Stomach smooth muscle (tissue), 2 donors: ENCODE measurements around the gene HSPB6.

Source experiments
- H3K27ac ChIP-seq: one replicate; pipeline ENCODE4 v1.7.0; 2013; ENCODE audit warnings: mild to moderate bottlenecking, low read length, inconsistent platforms
- H3K27me3 ChIP-seq, 2 donors: one replicate each; pipeline ENCODE4 v1.7.0; 2013; ENCODE audit warnings: low read length in 2 of 2; ENCODE audit not compliant: insufficient read depth in 2 of 2, control insufficient read depth in 1 of 2
- H3K36me3 ChIP-seq, 2 donors: one replicate each; pipeline ENCODE4 v1.7.0; 2013; ENCODE audit warnings: low read length in 2 of 2; ENCODE audit not compliant: control insufficient read depth in 2 of 2, insufficient read depth in 2 of 2
- H3K4me1 ChIP-seq: one replicate; pipeline ENCODE4 v1.7.0; 2013; ENCODE audit warnings: low read length; ENCODE audit not compliant: control insufficient read depth, insufficient read depth
- H3K4me3 ChIP-seq, 2 donors: one replicate each; pipeline ENCODE4 v1.7.0; 2013; ENCODE audit warnings: low read length in 2 of 2
- H3K9ac ChIP-seq, 2 donors: one replicate each; pipeline ENCODE4 v1.7.0; 2013; ENCODE audit warnings: low read length in 2 of 2, mild to moderate bottlenecking in 1 of 2
- H3K9me3 ChIP-seq, 2 donors: one replicate each; pipeline ENCODE4 v1.7.0; 2013; ENCODE audit warnings: low read length in 2 of 2; ENCODE audit not compliant: control insufficient read depth in 2 of 2
- donor health status: healthy.
- donor health status: Pancreatic carcinoma.

The HSPB6 gene

GRCh38 chr19:35791814-35792279 lies 35.0 kb upstream of the HSPB6 start:
- Histone ChIP-seq H3K4me1 (no peaks in the 10 kb centered on the region), H3K27me3 (peaks cover 6% of the 10 kb centered on the region in 2 donors)

DNA sequence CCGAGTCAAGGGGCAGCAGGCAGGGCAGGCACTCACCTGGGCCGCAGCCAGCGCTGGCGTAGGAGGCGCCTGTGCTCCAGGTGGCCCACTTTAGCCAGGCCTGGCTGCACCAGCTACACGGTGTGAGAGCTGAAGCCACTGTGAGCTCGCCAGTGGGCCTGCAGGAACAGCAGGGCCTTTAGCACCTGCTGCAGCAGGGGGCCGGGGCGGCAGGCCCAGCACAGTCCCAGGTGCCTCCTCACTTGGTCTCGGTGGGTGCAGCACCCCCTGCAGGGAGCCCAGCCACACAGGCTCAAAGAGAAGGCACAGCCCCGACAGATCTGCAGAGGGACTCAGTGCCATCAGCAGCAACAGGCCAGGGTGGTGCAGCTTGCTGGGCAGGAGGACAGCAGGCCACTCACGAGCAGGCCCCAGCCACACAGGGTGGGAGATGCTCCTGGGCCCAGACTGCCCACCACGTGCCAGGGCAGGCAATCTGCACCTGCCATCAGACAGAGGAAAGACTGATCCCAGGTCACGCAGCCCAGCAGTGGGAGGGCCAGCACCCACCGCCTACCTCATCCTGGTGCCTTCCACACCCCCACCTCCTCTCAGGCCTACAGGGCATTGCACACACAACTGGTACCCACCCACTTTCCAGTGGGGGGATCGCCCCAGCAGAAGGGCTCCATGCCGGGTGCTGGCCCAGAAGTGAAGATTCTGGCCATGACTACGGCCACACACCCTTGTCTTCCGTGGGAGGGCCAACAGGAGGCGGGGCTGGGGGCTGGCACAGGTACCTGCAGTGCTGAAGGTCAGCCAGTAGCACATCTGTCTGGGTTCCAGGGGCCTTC lies 34.4 kb upstream of the HSPB6 start:
- H3K9me3 ChIP-seq, result no peaks in the 10 kb centered on the region
- no peak overlapping the region for H3K9ac ChIP-seq
- H3K36me3 ChIP-seq, result no peaks in the 10 kb centered on the region
- no peak overlapping the region for H3K4me3 ChIP-seq
- H3K27ac ChIP-seq, result no peak overlapping the region
- no peaks in the 10 kb centered on the region for H3K4me1 ChIP-seq
- H3K27me3 ChIP-seq, result peaks cover 0 to 2% of the 10 kb centered on the region in 2 donors

More at GRCh38 chr19:35791814-35792279, 35.0 kb upstream of the HSPB6 start:
- Histone ChIP-seq H3K9me3 (no peaks in the 10 kb centered on the region), H3K36me3 (no peaks in the 10 kb centered on the region), H3K9ac (no peak overlapping the region), H3K27ac (no peak overlapping the region), H3K4me3 (no peak overlapping the region)

DNA sequence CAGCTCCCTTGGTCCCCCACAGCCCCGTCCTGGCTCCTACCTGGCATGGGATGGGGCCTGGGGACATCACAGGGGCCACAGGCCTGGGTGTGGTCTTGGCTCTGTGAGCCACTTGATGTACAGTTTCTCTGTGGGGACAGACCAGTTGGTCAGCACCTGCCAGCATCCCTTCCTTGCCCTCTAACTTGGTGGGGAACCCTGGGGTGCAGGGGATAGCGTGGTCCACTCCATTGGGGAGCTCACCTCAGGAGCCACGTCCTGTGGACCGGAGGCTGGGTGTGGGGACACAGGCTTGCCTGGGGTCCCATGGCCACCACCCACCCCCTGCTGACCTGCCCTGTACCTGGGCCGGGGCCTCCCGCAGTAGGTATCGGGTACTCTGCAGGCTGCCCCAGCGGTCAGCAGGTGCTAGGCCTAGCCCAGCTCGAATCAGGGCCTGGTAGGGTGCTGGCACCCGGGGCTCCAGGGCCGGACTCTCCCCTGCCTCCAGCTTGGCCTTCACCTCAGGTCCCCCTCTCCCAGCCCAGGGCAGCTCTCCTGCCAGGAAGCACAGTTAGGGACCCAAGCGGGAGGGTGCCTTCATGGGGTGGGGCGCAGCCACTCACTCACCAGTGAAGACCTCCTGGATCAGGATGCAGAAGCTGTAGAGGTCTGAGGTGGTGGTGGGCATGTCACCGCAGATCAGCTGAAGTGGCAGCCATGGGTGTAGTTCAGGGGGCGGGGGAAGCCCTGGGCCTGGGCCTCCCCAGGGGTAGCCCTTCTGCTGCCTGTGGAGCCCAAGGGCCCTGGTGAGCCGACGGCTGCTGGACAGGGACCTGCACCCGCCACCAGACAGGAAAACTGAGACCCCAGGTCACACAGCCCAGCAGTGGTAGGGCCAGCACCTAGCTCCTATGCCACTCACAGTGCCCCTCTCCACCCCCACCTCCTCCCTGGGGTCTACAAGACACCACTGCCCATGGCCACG lies 33.4 kb upstream of the HSPB6 start:
- H3K9me3 ChIP-seq, result no peaks in the 10 kb centered on the region
- no peak overlapping the region for H3K27ac ChIP-seq
- H3K27me3 ChIP-seq, result peaks cover 0 to 2% of the 10 kb centered on the region in 2 donors
- H3K36me3 ChIP-seq, result no peaks in the 10 kb centered on the region
- H3K4me1 ChIP-seq, result no peaks in the 10 kb centered on the region
- H3K9ac ChIP-seq, result no peak overlapping the region
- H3K4me3 ChIP-seq, result no peak overlapping the region

DNA sequence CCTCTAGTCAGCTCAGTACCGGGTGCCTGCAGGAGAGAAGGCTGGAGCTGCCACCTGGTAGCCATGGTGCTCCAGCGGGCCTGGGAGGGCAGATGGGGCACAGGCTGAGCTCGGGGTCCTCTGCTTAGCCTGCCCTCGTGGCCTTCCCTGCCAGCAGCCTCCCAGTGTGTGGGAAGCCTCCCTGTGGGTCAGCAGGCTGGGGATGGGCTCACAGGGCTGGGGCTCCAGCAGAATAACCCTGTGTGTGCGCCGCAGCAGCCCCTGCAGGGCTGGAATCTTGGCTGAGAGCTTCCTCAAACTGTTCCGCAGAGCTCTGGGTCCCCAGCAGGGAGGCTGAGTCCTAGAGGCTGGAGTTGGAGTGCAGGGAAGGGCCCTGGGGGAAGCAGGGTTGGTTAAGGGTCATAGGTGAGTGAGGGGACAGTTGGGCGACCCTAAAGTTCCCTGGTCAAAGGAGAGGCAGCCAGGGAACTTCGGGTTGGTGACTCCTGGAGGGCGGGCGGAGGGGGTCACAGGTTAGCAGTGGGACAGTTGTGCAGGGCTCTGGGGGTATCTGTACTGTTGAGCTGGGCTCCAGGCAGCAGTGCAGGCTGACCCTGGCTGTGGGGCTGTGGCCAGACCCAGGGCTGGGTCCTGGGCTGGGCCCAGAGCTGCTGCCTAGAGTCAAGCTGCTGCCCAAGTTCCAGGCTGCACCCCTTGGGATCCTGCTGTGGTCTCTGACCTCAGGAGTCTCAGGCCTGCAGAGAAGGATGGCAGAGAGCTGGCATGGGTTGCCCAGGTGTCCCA lies 32.6 kb upstream of the HSPB6 start:
- no peaks in the 10 kb centered on the region for H3K36me3 ChIP-seq
- no peaks in the 10 kb centered on the region for H3K4me1 ChIP-seq
- no peaks in the 10 kb centered on the region for H3K9me3 ChIP-seq
- no peak overlapping the region for H3K9ac ChIP-seq
- peaks cover 0 to 2% of the 10 kb centered on the region in 2 donors for H3K27me3 ChIP-seq
- H3K4me3 ChIP-seq, result no peak overlapping the region
- H3K27ac ChIP-seq, result no peak overlapping the region

GRCh38 chr19:35788205-35788960 lies 31.6 kb upstream of the HSPB6 start:
- Histone ChIP-seq H3K27ac (no peak overlapping the region), H3K4me3 (no peak overlapping the region), H3K27me3 (peaks cover 0 to 2% of the 10 kb centered on the region in 2 donors), H3K9me3 (no peaks in the 10 kb centered on the region), H3K4me1 (no peaks in the 10 kb centered on the region), H3K36me3 (no peaks in the 10 kb centered on the region), H3K9ac (no peak overlapping the region)

DNA sequence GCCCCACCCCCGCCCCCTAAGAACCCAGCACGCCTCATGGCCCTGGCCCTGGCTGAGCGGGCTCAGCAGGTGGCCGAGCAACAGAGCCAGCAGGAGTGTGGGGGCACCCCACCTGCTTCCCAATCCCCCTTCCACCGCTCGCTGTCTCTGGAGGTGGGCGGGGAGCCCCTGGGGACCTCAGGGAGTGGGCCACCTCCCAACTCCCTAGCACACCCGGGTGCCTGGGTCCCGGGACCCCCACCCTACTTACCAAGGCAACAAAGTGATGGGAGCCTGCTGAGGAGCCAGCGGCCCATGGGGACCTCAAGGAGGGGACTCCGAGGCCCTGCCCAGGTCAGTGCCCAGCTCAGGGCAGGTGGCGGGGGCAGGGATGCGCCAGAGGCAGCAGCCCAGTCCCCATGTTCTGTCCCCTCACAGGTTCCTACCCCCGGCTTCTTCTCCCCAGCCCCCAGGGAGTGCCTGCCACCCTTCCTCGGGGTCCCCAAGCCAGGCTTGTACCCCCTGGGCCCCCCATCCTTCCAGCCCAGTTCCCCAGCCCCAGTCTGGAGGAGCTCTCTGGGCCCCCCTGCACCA lies 30.5 kb upstream of the HSPB6 start:
- Histone ChIP-seq H3K4me1 (no peaks in the 10 kb centered on the region), H3K9ac (no peak overlapping the region), H3K27ac (no peak overlapping the region), H3K36me3 (peaks cover 0 to 8% of the 10 kb centered on the region in 2 donors), H3K27me3 (no peaks in the 10 kb centered on the region), H3K9me3 (no peaks in the 10 kb centered on the region), H3K4me3 (no peak overlapping the region)

GRCh38 chr19:35786299-35787160 lies 29.7 kb upstream of the HSPB6 start:
- Histone ChIP-seq H3K4me3 (no peak overlapping the region), H3K9ac (no peak overlapping the region), H3K27ac (no peak overlapping the region), H3K36me3 (peaks cover 0 to 12% of the 10 kb centered on the region in 2 donors), H3K27me3 (no peaks in the 10 kb centered on the region), H3K4me1 (no peaks in the 10 kb centered on the region), H3K9me3 (no peaks in the 10 kb centered on the region)

DNA sequence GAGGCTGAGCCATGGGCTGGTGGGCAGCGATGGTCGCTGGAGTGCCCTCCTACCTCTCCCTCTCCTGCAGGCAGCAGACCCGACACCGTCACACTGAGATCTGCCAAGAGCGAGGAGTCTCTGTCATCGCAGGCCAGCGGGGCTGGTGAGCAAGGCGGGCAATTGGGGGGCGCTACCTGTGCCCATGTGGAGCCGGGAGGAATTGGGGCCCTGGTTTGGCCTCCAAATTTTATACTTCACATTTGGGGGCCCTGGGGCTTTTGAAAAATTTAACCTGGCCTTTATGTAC lies 28.5 kb upstream of the HSPB6 start:
- Histone ChIP-seq H3K9ac (no peak overlapping the region), H3K27me3 (no peaks in the 10 kb centered on the region), H3K4me3 (no peak overlapping the region), H3K4me1 (no peaks in the 10 kb centered on the region), H3K27ac (no peak overlapping the region), H3K36me3 (peaks cover 0 to 17% of the 10 kb centered on the region in 2 donors), H3K9me3 (no peaks in the 10 kb centered on the region)
